NB4 (cell line): ENCODE results near the gene PPP1CB.

Experiments
- DNase-seq: peaks from one replicate; pipeline ENCODE4 v3.0.0; 2010; ENCODE audit warnings: low read depth
- H3K4me3 ChIP-seq: one replicate; pipeline ENCODE4 v1.5.1; 2011; ENCODE audit warnings: mild to moderate bottlenecking, low read depth, low read length, moderate library complexity
- CTCF ChIP-seq: IDR thresholded peaks from one replicate; pipeline ENCODE4 v1.5.1; 2012; ENCODE audit warnings: low read depth, low read length
- MAX ChIP-seq: IDR thresholded peaks from 2 replicates; pipeline ENCODE4 v1.6.1; 2011; ENCODE audit warnings: low read depth, low read length
- MYC ChIP-seq: IDR thresholded peaks from 2 replicates; pipeline ENCODE4 v1.6.1; 2011; ENCODE audit warnings: low read depth, low read length
- POLR2A ChIP-seq: IDR thresholded peaks from 2 replicates; pipeline ENCODE4 v1.6.1; 2011; ENCODE audit warnings: mild to moderate bottlenecking; ENCODE audit not compliant: insufficient read length; ENCODE audit errors: extremely low read depth

PPP1CB gene

GRCh38 chr2:28746429-28747111 is 5.1 kb upstream of the PPP1CB start:
- TF ChIP-seq MAX = no peak
- no peak for TF ChIP-seq POLR2A
- TF ChIP-seq CTCF = no peak
- no peak for TF ChIP-seq MYC
- no peak overlapping the region for H3K4me3 ChIP-seq
- no peak for DNase-seq

GRCh38 chr2:28747714-28748113 is 3.9 kb upstream of the PPP1CB start:
- H3K4me3 ChIP-seq = no peak overlapping the region
- DNase-seq = no peak
- no peak for TF ChIP-seq CTCF
- no peak for TF ChIP-seq POLR2A
- TF ChIP-seq MYC = no peak
- TF ChIP-seq MAX = no peak

- TF ChIP-seq MYC (no peak), POLR2A (no peak), MAX (no peak), CTCF (no peak)
- H3K4me3 ChIP-seq = no peak overlapping the region
- no peak for DNase-seq
These were observed 3.5 kb upstream of the PPP1CB start for GRCh38 chr2:28748176-28748575.

GRCh38 chr2:28748941-28749340 is 2.7 kb upstream of the PPP1CB start:
- no peak overlapping the region for H3K4me3 ChIP-seq
- no peak for DNase-seq
- TF ChIP-seq POLR2A (no peak), MYC (no peak), CTCF (no peak), MAX (no peak)

- TF ChIP-seq MAX (no peak), CTCF (no peak), MYC (no peak), POLR2A (no peak)
- H3K4me3 ChIP-seq = no peak overlapping the region
These were observed 2.1 kb upstream of the PPP1CB start for GRCh38 chr2:28749526-28749925.

More at GRCh38 chr2:28749526-28749925, 2.1 kb upstream of the PPP1CB start:
- no peak for DNase-seq
